HG03159 (cell line): ENCODE measurements around the gene BIRC7.
"Not testable (repeated sequence)": the region's sequence is repeated elsewhere in the genome, so short reads cannot be mapped to it uniquely, and the experiment has no call there.

Experiments
- ATAC-seq: cut with Tn5 transposase; IDR thresholded peaks from one replicate; pipeline ENCODE4 v1.9.1; 2021; ENCODE audit warnings: mild to moderate bottlenecking, moderate library complexity; ENCODE audit not compliant: unreplicated experiment

BIRC7 gene

GRCh38 chr20:63246490-63247288 is 11.0 kb downstream of the BIRC7 start:
- no peak for ATAC-seq

DNA sequence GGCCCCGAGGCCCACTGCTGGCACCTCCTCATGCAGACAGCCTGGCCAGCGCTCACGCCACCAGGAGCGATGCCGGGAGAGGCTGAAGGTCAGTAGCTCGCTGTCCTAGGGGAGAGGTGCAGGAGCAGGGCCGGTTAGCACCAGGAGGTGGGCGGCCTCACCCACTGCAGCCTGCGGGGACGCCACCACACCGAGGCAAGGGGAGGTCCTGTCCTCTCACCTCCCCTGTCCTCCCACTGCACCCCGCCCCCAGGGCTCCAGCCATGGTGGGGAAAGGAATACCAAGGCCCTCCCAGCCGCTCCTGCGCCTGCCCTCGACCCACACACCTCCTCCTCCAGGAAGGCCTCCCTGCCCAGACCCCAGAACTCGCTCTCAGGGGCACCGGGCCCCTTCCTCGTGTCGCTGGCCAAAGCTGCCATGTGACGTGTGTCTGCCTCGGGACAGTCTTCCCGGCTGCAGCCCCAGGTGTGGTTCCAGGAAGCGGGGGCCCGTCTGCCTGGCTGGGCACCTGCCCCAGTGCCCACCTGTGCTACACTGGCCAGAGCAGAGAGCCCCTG is 12.0 kb downstream of the BIRC7 start:
- no peak for ATAC-seq

GRCh38 chr20:63248835-63249591 is 13.3 kb downstream of the BIRC7 start:
- ATAC-seq, result no peak

DNA sequence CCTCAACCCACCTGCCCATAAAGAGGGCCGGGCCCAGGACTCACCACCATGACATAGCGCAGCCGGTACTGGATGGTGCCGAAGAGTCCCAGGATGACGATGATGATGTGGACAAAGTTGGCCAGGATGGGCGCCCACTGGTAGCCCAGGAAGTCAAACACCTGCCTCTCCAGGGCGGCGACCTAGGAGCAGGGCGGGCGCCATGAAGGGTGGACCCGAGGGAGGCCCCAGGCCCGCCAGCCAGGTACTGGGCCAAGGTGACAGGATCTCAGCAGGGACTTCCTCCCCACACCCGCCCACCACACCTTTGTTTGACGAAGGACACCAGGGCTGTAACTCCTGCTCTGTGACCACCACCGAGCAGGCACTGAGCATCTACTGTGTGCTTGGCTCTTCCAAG is 14.2 kb downstream of the BIRC7 start:
- ATAC-seq, result no peak

- ATAC-seq, result not testable (repeated sequence)
These were observed 15.6 kb downstream of the BIRC7 start for GRCh38 chr20:63251350-63251749.

- no peak for ATAC-seq
These were observed 16.6 kb downstream of the BIRC7 start for GRCh38 chr20:63252284-63252711.

DNA sequence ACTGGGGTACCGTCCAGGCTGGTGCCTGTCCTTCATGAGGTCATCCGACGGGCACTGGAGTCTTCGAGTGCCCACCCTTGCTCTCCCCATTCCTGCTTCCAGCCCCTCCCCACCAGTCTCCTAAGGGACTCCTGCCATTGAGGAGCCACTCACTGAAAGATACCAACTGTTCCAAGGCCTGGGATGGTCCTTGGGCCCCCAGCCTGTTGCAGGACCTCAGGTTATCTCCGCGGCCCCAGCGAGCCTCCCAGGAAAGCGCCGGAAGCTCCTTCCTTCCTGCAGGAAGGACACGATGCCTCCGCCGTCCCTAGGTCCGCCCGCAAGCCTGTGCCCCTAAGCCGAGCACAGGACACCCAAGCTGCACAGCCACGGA is 17.3 kb downstream of the BIRC7 start:
- no peak for ATAC-seq

GRCh38 chr20:63253438-63254231 is 17.9 kb downstream of the BIRC7 start:
- no peak for ATAC-seq

DNA sequence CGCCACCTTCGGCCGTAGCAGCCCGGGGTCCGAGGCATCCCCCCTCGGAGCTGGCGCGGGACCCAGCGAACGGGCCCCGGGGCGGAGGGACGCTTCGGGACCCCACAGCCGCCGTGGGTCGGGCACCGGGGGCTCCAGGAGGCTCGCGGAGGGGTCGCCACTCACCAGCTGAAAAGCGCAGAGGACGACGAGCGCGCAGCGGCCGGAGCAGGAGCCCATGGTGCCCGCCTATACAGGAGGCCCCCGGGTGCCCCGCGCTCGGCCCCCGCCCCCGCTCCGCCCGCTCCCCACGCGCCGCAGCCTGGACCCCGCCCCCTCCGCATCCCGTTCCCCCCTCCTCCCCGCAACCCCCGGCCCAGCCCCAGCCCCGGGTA is 18.5 kb downstream of the BIRC7 start, which contains the start of gene NKAIN4:
Gene NKAIN4 (minus strand): TSS at position 232 of the 374 bp plus-strand sequence. CDS start 13 bp downstream, at position 219.
- ATAC-seq, result no peak

DNA sequence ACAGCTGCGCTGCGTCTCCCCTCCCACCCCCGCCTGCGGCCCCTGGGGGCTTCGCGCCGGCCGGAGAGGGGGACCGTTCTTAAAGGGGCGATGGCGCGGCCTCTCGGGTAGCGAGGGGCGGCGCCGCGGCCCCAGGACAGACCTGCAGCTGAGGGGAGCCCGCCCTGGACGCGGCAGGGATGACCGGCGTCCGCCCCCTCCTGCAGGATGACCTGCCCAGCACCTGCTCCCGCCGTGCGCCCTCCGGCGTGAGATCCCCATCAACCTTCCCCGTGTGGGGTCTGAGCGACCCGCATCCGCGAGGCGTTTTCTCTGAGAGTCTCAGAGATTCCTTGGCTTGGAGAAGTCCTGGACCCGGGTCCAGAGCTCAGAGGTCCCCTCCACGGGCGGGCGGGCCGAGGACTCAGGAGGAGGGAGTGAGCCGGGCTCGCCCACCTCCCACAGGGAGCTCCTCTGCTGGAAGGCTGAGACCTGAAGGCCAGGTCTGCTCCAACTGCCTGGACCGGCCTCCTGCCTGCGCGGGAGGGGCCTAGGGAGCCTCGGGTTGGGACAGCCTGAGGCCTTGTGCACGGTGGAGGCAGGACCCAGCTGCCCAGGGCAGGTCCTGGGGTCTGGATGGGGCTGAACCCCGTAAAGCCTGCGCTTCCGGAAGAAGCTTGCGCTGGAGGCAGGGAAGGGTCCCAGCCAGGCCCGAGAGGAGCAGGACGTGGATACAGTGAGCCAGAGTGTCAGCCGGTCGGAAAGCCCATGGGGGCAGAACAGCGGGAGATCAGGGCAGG is 19.1 kb downstream of the BIRC7 start:
- no peak for ATAC-seq

- ATAC-seq, result no peak
These were observed 20.4 kb downstream of the BIRC7 start for GRCh38 chr20:63255931-63256704.

DNA sequence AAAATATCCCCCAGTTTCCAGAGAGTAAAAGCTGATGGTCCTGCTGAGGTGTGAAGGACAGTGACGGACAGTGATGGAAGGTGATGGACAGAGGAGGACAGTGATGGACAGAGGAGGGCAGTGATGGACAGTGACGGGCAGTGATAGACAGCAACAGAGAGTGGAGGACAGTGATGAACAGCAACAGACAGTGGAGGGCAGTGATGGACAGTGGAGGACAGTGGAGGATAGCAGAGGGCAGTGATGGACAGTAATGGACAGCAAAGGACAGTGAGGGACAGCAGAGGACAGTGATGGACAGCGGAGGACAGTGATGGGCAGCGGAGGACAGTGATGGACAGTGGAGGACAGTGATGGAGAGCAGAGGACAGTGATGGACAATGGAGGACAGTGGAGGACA is 21.2 kb downstream of the BIRC7 start:
- no peak for ATAC-seq

GRCh38 chr20:63257629-63258028 is 21.9 kb downstream of the BIRC7 start:
- no peak for ATAC-seq

DNA sequence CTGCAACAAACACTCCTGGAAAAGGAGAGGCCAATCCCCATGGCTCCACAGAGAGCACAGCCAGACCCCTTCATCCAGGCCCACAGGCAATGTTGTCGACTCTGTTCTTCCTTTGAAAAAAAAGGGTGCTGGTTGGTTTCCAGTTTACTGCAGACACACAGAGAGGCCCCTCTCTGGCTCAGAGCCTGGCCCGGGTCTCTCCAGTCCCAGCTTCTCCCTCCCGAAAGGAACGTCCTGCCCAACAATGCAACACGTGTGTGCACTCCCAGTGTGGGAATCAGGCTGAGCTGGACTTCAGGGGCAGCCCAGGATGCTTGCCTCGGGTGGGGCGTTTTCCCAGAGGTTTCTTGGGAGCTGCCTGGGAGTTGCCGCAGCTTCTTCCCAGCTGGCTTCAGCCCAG is 23.1 kb downstream of the BIRC7 start:
- no peak for ATAC-seq

DNA sequence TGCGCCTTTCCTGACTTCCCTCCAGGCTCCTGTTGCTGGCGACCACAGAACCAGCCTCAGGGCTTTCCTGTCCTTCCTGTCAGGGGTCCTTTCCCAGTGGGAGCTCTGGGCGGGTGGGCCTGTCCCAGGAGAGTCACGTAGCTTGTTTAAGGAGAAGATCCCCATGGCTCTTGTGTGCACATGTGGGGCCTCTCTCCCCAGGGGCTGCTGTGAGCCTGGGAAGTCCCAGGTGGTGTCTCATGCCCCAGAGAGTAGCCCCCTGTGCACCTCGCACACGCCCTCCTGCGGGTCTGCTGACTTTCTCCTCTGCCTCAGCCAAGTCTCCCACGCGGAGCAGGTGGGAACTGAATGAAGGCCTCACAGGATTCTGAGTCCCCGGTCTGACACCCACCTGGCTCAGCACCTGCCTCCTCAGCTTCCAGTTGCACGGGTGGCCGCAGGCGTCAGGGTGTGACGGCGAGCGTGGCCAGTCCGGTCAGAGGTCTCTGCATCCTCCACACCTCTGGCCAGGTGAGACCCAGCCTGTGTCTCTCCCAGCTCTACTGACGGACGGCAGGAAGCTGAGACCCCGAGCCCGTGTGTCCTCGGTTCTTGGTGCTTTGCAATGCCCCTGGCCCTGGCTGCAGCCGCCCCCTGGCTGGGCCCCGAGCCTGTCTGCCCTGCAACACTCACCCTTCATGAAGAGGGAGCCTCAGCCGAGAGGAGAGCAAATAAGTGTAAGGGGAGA is 24.2 kb downstream of the BIRC7 start:
- no peak for ATAC-seq

- no peak for ATAC-seq
These were observed 24.8 kb downstream of the BIRC7 start for GRCh38 chr20:63260521-63260920.

- no peak for ATAC-seq
These were observed 25.5 kb downstream of the BIRC7 start for GRCh38 chr20:63261060-63261794.
